Stimulated activated naive CD4-positive, alpha-beta T cell treated with Interleukin-2 at 50 U/mL for 16 hours (primary cell): ENCODE data around the gene KIF2C.
"Not testable (repeated sequence)": the region's sequence is repeated elsewhere in the genome, so short reads cannot be mapped to it uniquely, and the experiment has no call there.

Experiments
- DNase-seq: peaks from one replicate; lab custom pipeline; 2025; lab: John Stamatoyannopoulos, UW

Gene KIF2C

GRCh38 chr1:44812822-44813543 is 73.3 kb downstream of the KIF2C start:
- DNase-seq = no peak

- not testable (repeated sequence) for DNase-seq
Measured at GRCh38 chr1:44815926-44816325, 76.3 kb downstream of the KIF2C start.

- no peak for DNase-seq
Measured at GRCh38 chr1:44817307-44817706, 77.7 kb downstream of the KIF2C start.
